NCI-H2227 treated with DMSO at 0.1 percent for 48 hours (cell line): ENCODE results near the gene MAPK1IP1L.

Experiments
- DNase-seq: peaks from one replicate; lab custom pipeline; 2025; lab: John Stamatoyannopoulos, UW

MAPK1IP1L gene

DNA sequence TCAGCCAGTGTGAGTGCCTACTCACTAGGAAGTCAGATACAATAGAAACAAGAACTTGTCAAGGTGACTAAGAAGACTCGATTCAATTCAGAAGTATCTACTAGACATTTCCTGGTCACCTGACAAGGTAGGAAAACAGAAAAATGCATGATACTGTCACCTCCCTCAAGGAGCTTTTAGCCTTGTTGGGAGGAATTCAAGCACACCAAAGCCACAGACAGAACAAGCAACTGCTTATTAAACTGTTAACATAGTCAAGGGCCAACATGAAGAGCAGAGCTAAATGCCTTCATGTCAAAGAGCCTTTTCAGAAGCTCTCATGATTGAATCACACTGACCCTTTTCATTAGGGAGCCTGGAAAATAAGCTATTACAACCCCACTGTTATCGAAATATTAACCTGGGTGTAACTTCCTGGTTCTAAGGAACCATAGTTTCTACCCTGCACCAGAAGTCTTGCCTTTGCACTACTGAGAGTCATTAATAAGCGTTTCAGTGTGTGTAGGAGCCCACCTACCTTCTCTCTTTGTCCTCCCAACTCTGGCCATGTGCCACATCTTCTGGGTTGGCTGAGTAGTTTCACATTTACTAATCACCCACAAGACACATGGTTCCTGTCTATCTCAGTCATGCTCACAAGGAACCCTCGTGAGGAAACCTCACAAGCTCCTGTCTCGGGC lies 46.6 kb downstream of the MAPK1IP1L start:
- peak; percentile 63 for DNase-seq

DNA sequence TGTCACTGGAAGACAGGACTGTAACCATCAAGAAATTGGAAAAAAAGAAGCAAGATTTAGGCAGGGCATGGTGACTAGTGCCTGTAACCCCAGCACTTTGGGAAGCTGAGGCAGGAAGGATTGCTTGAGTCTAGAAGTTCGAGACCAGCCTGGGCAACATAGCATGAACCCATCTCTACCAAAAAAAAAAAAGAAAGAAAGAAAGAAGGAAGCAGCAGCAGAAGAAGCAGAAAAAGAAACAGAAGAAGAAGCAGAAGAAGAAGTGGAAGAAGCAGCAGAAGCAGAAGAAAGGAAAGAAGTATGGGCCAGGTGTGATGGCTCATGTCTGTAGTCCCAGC lies 47.1 kb downstream of the MAPK1IP1L start:
- no peak for DNase-seq

DNA sequence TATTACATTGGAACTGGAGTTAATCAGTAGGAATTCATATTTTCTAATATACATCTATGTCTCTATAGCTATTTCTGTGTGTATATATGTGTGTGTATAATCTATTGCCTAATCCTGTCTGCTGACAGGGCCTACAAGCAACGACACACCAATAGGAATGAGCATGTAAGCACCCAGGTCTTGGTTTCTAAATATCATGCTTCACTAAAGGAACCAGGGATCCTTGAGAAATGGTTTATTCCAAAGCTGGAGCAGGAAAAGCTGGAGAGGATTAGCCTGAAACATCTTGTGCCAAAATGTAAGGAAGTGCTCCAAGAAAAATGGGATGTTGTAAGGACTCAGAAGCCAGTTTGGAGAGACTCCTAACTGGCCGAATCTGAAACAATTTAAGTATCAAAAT lies 48.3 kb downstream of the MAPK1IP1L start:
- no peak for DNase-seq

GRCh38 chr14:55101698-55102097 lies 50.3 kb downstream of the MAPK1IP1L start:
- no peak for DNase-seq

- DNase-seq = peak; percentile 38
Observed at GRCh38 chr14:55102141-55102621, 50.7 kb downstream of the MAPK1IP1L start.

- no peak for DNase-seq
Observed at GRCh38 chr14:55103005-55103640, 51.7 kb downstream of the MAPK1IP1L start.

- DNase-seq = no peak
Observed at GRCh38 chr14:55103971-55104954, 52.8 kb downstream of the MAPK1IP1L start.

DNA sequence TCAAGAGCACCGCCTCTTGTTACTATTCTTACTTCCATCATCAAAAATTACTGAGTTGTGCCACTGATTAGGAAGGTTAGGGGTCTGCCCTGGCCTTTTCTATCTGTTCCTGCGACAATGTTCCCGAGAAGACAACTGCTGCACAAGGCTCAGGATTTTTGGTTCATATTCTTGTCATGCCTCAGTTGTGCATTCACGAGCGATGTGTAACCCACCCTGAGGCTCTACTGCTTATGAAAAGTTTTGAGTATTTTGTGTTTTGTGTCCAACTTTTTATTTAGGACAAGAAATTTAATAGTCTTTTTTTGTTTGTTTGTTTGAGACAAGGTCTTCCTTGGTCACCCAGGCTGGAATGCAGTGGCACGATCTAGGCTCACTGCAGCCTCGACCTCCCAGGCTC lies 54.5 kb downstream of the MAPK1IP1L start:
- DNase-seq = no peak

GRCh38 chr14:55107766-55108554 lies 56.5 kb downstream of the MAPK1IP1L start:
- DNase-seq = no peak

GRCh38 chr14:55109836-55110235 lies 58.4 kb downstream of the MAPK1IP1L start:
- no peak for DNase-seq

DNA sequence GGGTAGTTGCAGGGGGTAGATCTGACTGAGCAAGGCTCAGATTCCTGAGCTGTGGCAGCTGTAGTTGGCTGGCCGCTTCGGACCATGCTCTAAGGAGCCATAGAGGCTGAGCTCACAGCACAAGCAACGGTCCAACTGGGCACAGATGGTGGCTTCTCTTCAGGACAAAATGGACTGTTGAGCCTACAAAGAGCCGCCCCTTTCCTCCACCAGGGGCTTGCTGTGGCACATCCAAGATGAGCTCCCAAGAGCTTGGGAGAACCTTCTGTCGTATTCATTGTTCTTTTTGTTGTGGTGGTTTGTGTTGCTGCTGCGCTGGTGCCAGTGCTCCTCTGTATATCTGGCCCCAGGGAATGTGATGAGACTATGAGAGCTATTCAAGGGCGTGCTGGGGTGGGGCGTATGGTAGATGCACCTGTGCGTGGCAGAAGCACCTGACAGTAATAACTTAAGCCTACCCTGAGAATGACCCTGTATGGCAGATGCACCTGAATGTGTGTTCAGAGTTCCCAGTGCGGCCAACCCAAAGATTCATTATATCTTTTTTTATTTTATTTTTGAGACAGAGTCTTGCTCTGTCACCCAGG lies 59.8 kb downstream of the MAPK1IP1L start:
- no peak for DNase-seq

DNA sequence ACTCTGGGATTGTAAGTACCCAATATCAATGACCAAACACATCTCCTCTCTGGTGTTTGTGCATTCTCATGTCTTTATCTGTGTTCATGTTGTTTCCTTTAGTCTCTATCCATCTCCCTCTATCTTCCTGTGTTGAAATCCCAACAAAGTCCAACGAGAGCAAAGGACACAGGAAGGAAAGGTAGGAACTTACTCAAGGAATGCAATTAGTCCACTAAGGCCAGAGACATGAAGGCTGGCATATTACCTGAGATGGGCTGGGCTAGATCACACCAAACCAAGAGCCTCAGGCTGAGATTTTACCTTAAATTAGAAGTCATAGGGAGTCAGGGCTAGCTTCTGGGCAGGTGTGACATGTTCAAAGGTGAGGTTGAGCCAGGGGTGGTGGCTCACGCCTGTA lies 63.3 kb downstream of the MAPK1IP1L start:
- DNase-seq = no peak

GRCh38 chr14:55115460-55115859 lies 64.0 kb downstream of the MAPK1IP1L start:
- no peak for DNase-seq

GRCh38 chr14:55115861-55116245 lies 64.4 kb downstream of the MAPK1IP1L start:
- no peak for DNase-seq

- no peak for DNase-seq
Observed at GRCh38 chr14:55116246-55117030, 65.0 kb downstream of the MAPK1IP1L start.

DNA sequence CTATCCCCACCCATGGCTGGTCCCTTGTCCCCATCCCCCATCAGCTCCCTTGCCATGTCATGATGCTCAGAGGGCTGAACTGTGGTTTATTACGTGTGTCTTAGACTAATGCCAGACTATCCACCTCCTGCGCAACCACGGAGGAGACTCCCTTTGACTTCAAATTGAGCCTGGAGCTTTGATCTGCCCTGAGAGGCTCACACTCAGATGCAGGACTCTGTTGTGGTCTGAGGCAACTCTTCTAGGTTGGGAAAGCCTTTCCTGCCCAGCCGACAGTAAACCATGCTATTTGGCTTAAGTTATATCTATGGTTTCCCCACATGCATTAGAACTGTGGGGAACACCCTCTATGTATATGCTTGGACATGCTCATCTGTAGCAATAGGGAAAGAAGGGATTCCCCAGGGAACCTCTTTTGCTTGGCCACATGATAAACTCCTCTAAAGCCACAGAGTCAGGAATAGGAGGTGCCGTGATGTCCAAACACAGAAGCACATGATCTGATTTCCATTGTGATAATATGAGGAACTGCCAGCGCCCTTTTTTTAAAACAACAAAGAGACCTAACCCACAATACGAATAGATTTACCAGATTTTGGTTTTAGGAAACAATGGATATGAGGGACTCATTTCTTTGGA lies 66.5 kb downstream of the MAPK1IP1L start:
- no peak for DNase-seq

GRCh38 chr14:55118761-55119160 lies 67.3 kb downstream of the MAPK1IP1L start:
- no peak for DNase-seq
